Activated naive CD8-positive, alpha-beta T cell (primary cell): ENCODE measurements around the gene CABP4.

ENCODE experiments used
- H3K27ac Mint-ChIP-seq: one replicate; pipeline ENCODE4 v1.8.0; 2021; ENCODE audit warnings: mixed read lengths
- H3K27me3 Mint-ChIP-seq: one replicate; pipeline ENCODE4 v1.8.0; 2021; ENCODE audit warnings: mixed read lengths
- H3K36me3 Mint-ChIP-seq: one replicate; pipeline ENCODE4 v1.8.0; 2021; ENCODE audit warnings: mixed read lengths
- H3K4me1 Mint-ChIP-seq: one replicate; pipeline ENCODE4 v1.8.0; 2021; ENCODE audit warnings: low read depth, mixed read lengths
- H3K4me3 Mint-ChIP-seq: one replicate; pipeline ENCODE4 v1.8.0; 2021; ENCODE audit warnings: mild to moderate bottlenecking, mixed read lengths
- H3K9me3 Mint-ChIP-seq: one replicate; pipeline ENCODE4 v1.8.0; 2021; ENCODE audit warnings: low read depth, mixed read lengths

Gene CABP4

GRCh38 chr11:67455054-67455453 lies at the start of gene CABP4:
Gene CABP4, plus strand, starts transcription at chr11:67455354. Its CDS starts 70 bp downstream, at chr11:67455424.
- H3K4me3 Mint-ChIP-seq = no peak within 1 kb of the TSS
- peaks cover 10% of the 10 kb centered on the region for H3K4me1 Mint-ChIP-seq
- no peaks in the 10 kb centered on the region for H3K36me3 Mint-ChIP-seq
- H3K9me3 Mint-ChIP-seq = no peaks in the 10 kb centered on the region
- no peaks in the 10 kb centered on the region for H3K27me3 Mint-ChIP-seq
- peak within 1 kb of the TSS; percentile 34 for H3K27ac Mint-ChIP-seq

DNA sequence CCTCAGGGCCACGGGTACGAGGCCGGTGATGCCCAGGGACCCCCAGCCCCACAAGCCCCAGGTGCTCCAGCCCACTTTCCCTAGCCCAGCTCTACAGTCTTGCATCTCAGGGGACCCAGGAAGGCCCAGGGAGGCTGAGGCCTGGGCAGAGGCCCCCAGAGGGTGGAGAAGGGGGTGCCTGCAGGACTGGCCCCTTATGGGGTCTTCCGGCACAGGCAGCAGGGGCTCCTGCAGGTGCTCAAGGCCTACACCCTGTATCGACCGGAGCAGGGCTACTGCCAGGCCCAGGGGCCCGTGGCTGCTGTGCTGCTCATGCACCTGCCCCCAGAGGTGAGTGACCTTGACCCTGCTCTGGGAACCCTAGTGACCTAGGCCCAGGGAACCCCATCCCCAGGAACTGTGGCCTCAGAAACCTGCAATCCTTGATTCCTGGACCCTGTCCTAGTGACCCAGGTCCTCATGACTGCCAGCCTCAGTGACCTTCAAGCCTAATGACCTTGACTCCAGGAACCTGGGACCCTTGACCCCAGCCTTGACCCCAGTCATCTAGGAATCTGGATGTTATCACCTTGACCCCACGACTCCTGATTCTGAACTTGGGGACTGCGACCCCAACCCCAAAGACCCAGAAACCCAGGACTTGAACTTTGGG lies 49.3 kb upstream of the CABP4 start:
- Mint-ChIP-seq H3K4me1 (peaks cover 60% of the 10 kb centered on the region), H3K4me3 (peak overlapping the region; percentile 95), H3K9me3 (no peaks in the 10 kb centered on the region), H3K27me3 (no peaks in the 10 kb centered on the region), H3K27ac (peak overlapping the region; percentile 97), H3K36me3 (no peaks in the 10 kb centered on the region)

DNA sequence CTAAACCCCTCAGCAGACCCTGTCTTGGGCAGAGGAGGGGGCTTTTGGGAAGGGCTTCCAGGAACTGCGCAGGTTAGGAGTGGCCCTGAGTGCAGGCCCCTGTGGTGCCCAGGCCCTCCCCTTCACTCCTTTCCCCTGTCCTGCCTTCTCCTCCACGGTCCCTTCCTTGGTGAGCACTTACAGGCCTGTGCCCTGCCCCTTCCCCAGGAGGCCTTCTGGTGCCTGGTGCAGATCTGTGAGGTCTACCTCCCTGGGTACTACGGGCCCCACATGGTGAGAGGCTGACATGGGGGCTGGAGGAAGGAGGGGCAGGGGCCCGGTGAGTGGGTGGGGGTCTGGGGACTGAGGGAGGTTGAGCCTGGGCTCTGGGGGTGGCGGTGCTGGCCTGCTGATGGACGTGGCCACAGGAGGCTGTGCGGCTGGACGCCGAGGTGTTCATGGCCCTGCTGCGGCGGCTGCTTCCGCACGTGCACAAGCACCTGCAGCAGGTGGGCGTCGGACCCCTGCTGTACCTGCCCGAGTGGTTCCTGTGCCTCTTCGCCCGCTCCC lies 48.7 kb upstream of the CABP4 start:
- H3K27me3 Mint-ChIP-seq = no peaks in the 10 kb centered on the region
- peaks cover 67% of the 10 kb centered on the region for H3K4me1 Mint-ChIP-seq
- H3K9me3 Mint-ChIP-seq = no peaks in the 10 kb centered on the region
- no peaks in the 10 kb centered on the region for H3K36me3 Mint-ChIP-seq
- peak overlapping the region; percentile 95 for H3K4me3 Mint-ChIP-seq
- peak overlapping the region; percentile 97 for H3K27ac Mint-ChIP-seq

- H3K4me3 Mint-ChIP-seq = peak overlapping the region; percentile 95
- peak overlapping the region; percentile 97 for H3K27ac Mint-ChIP-seq
- no peaks in the 10 kb centered on the region for H3K9me3 Mint-ChIP-seq
- H3K27me3 Mint-ChIP-seq = no peaks in the 10 kb centered on the region
- peaks cover 70% of the 10 kb centered on the region for H3K4me1 Mint-ChIP-seq
- H3K36me3 Mint-ChIP-seq = no peaks in the 10 kb centered on the region
These were observed 48.0 kb upstream of the CABP4 start for GRCh38 chr11:67406969-67407687.

GRCh38 chr11:67407688-67408163 lies 47.4 kb upstream of the CABP4 start:
- Mint-ChIP-seq H3K4me3 (peak overlapping the region; percentile 95), H3K4me1 (peaks cover 76% of the 10 kb centered on the region), H3K9me3 (no peaks in the 10 kb centered on the region), H3K27ac (peak overlapping the region; percentile 97), H3K27me3 (no peaks in the 10 kb centered on the region), H3K36me3 (no peaks in the 10 kb centered on the region)

GRCh38 chr11:67408437-67409200 lies 46.5 kb upstream of the CABP4 start:
- Mint-ChIP-seq H3K4me1 (peaks cover 77% of the 10 kb centered on the region), H3K27me3 (no peaks in the 10 kb centered on the region), H3K9me3 (no peaks in the 10 kb centered on the region), H3K27ac (peak overlapping the region; percentile 97), H3K4me3 (peak overlapping the region; percentile 95), H3K36me3 (no peaks in the 10 kb centered on the region)

DNA sequence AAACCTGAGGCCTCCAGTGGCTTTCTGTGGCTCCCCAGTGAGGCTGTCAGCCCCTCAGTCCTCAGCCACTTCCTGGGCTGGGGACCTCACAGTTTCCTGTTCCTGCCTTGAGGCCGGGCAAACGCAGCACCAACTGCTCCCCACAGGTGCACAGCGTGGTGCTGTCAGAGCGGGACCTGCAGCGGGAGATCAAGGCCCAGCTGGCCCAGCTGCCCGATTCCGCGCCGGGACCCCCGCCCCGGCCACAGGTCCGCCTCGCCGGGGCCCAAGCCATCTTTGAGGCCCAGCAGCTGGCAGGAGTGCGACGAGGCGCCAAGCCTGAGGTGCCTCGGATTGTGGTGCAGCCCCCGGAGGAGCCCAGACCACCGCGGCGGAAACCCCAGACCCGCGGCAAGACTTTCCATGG lies 45.9 kb upstream of the CABP4 start:
- H3K27ac Mint-ChIP-seq = peak overlapping the region; percentile 97
- no peaks in the 10 kb centered on the region for H3K36me3 Mint-ChIP-seq
- no peaks in the 10 kb centered on the region for H3K9me3 Mint-ChIP-seq
- H3K27me3 Mint-ChIP-seq = no peaks in the 10 kb centered on the region
- H3K4me3 Mint-ChIP-seq = peak overlapping the region; percentile 95
- H3K4me1 Mint-ChIP-seq = peaks cover 79% of the 10 kb centered on the region

GRCh38 chr11:67409781-67410368 lies 45.3 kb upstream of the CABP4 start:
- Mint-ChIP-seq H3K4me3 (peak overlapping the region; percentile 80), H3K4me1 (peaks cover 79% of the 10 kb centered on the region), H3K9me3 (no peaks in the 10 kb centered on the region), H3K27ac (peak overlapping the region; percentile 93), H3K27me3 (no peaks in the 10 kb centered on the region), H3K36me3 (no peaks in the 10 kb centered on the region)

GRCh38 chr11:67410369-67410831 lies 44.8 kb upstream of the CABP4 start:
- Mint-ChIP-seq H3K4me3 (peak overlapping the region; percentile 80), H3K36me3 (no peaks in the 10 kb centered on the region)

GRCh38 chr11:67410984-67411784 lies 44.0 kb upstream of the CABP4 start:
- Mint-ChIP-seq H3K27me3 (no peaks in the 10 kb centered on the region), H3K4me1 (peaks cover 75% of the 10 kb centered on the region), H3K36me3 (no peaks in the 10 kb centered on the region), H3K27ac (peak overlapping the region; percentile 93), H3K9me3 (no peaks in the 10 kb centered on the region), H3K4me3 (peak overlapping the region; percentile 40)

More at GRCh38 chr11:67410369-67410831, 44.8 kb upstream of the CABP4 start:
- Mint-ChIP-seq H3K27me3 (no peaks in the 10 kb centered on the region), H3K27ac (peak overlapping the region; percentile 93), H3K9me3 (no peaks in the 10 kb centered on the region), H3K4me1 (peaks cover 78% of the 10 kb centered on the region)

GRCh38 chr11:67411785-67412152 lies 43.4 kb upstream of the CABP4 start:
- Mint-ChIP-seq H3K36me3 (no peaks in the 10 kb centered on the region), H3K27me3 (no peaks in the 10 kb centered on the region), H3K4me3 (peak overlapping the region; percentile 8), H3K9me3 (no peaks in the 10 kb centered on the region), H3K27ac (peak overlapping the region; percentile 93), H3K4me1 (peaks cover 76% of the 10 kb centered on the region)

DNA sequence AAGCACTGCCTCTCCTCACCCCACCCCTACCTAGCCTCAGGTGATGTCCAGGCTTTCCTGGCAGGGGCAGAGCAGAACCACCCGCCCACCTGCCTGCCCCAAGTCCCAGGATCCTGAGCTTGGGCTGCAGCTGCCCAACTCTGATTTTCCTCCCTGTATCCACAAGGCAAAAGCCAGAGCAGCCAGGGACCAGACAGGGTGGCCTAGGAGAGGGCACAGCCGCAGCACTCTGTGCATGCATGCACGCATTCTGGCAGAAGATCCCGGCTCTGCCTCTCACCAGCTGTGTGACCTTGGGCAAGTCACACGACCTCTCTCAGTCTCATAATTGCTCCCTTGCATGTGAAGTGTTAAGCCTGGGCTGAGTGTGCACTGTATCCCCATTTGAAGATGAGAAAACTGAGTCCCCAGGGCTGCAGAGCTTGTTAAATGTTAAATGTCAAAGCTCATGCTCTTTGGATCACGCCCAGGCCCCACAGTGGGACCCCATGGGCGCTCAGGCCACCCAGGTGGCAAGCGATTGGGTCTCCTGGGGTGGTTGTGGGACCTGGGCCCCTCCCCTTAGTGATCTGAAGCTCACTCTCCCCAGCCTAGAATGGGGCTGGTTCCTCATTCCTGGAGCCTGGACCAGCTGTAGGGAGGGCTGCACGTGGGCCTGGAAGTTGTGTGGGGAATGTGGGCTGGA lies 42.5 kb upstream of the CABP4 start:
- H3K27me3 Mint-ChIP-seq = no peaks in the 10 kb centered on the region
- peak overlapping the region; percentile 58 for H3K27ac Mint-ChIP-seq
- H3K9me3 Mint-ChIP-seq = no peaks in the 10 kb centered on the region
- no peak overlapping the region for H3K4me3 Mint-ChIP-seq
- no peaks in the 10 kb centered on the region for H3K36me3 Mint-ChIP-seq
- H3K4me1 Mint-ChIP-seq = peaks cover 73% of the 10 kb centered on the region

GRCh38 chr11:67413266-67413849 lies 41.8 kb upstream of the CABP4 start:
- Mint-ChIP-seq H3K36me3 (no peaks in the 10 kb centered on the region), H3K9me3 (no peaks in the 10 kb centered on the region), H3K27ac (peak overlapping the region; percentile 58), H3K4me3 (peak overlapping the region; percentile 54), H3K27me3 (no peaks in the 10 kb centered on the region), H3K4me1 (peaks cover 72% of the 10 kb centered on the region)
